Large intestine (tissue), 3 donors: ENCODE data around the gene DUSP15. TPM values are rescaled to one million over a fixed set of nuclear protein-coding genes. Genes with fewer than 3 reads are reported as not detected.

Source experiments
- DNase-seq, 2 donors: peaks; one replicate each; pipeline versions ENCODE4 v3.0.0 to v3.0.0-alpha.2; 2013
- H3K27ac ChIP-seq: one replicate; pipeline ENCODE4 v1.5.1; 2013; ENCODE audit warnings: low read length
- H3K27me3 ChIP-seq: 2 replicates; pipeline ENCODE4 v1.6.1; 2013; ENCODE audit warnings: low read length; ENCODE audit not compliant: control insufficient read depth, insufficient read depth
- H3K36me3 ChIP-seq: 2 replicates; pipeline ENCODE4 v1.6.1; 2013; ENCODE audit warnings: low read length; ENCODE audit not compliant: control insufficient read depth, insufficient read depth
- H3K4me1 ChIP-seq: one replicate; pipeline ENCODE4 v1.6.1; 2013; ENCODE audit warnings: low read length; ENCODE audit not compliant: control insufficient read depth, insufficient read depth
- H3K4me3 ChIP-seq: one replicate; pipeline ENCODE4 v1.5.1; 2013; ENCODE audit warnings: low read length
- H3K9me3 ChIP-seq: one replicate; pipeline ENCODE4 v1.6.1; 2013; ENCODE audit warnings: mild to moderate bottlenecking, low read depth, low read length, moderate library complexity; ENCODE audit not compliant: control insufficient read depth
- WGBS: methylation state at CpG from one replicate; pipeline ENCODE4 v1.1.5; 2013; ENCODE audit warnings: low lambda C conversion rate; ENCODE audit not compliant: insufficient coverage; 5-methylcytosine and 5-hydroxymethylcytosine counted together
- polyA plus RNA-seq: library from polyadenylated mRNA; unstranded; fragments of 120-200 nt; gene quantifications from one replicate; pipeline ENCODE4 v1.2.1, GENCODE V29; 2013

DUSP15 gene
- polyA plus RNA-seq, 1 donor = 11.2 TPM

GRCh38 chr20:31870726-31871617 lies 645 bp upstream of the DUSP15 start:
- no CpG with 5 or more reads among the region's 24 CpGs for WGBS
- Histone ChIP-seq H3K9me3 (no peaks in the 10 kb centered on the region), H3K4me1 (peaks cover 15% of the 10 kb centered on the region), H3K27ac (peak overlapping the region; percentile 54), H3K27me3 (no peaks in the 10 kb centered on the region), H3K4me3 (peak overlapping the region; percentile 60), H3K36me3 (peaks cover 6% of the 10 kb centered on the region)
- DNase-seq = peak; percentile 64 to 84

DNA sequence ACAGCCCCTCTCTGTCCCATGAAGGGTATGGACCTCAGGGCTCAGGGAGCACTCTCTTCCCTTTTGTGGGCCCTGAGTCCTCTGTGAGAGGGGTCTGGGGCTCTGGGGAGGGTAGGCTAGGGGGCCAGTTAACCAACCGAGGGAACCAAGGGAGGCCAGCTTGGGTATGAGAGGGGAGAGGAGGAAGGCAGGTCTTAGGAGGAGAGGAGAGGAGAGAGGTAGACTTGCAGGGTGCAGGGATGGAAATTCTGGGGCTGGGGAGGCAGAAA lies 720 bp downstream of the DUSP15 start:
- Histone ChIP-seq H3K36me3 (peaks cover 7% of the 10 kb centered on the region), H3K27ac (peak overlapping the region; percentile 6), H3K4me1 (peaks cover 15% of the 10 kb centered on the region), H3K4me3 (peak overlapping the region; percentile 60), H3K27me3 (no peaks in the 10 kb centered on the region), H3K9me3 (no peaks in the 10 kb centered on the region)
- no peak for DNase-seq
- WGBS = no CpG with 5 or more reads among the region's 1 CpG

- Histone ChIP-seq H3K27ac (no peak overlapping the region), H3K4me3 (peak overlapping the region; percentile 60)
- WGBS = no CpG with 5 or more reads among the region's 12 CpGs
Measured at GRCh38 chr20:31868853-31869672, 1.3 kb downstream of the DUSP15 start.

GRCh38 chr20:31866221-31866620 lies 4.1 kb downstream of the DUSP15 start:
- DNase-seq = no peak
- Histone ChIP-seq H3K9me3 (no peaks in the 10 kb centered on the region), H3K4me1 (peaks cover 21% of the 10 kb centered on the region), H3K4me3 (no peak overlapping the region), H3K27me3 (no peaks in the 10 kb centered on the region), H3K36me3 (peaks cover 10% of the 10 kb centered on the region), H3K27ac (no peak overlapping the region)
- no CpG with 5 or more reads among the region's 3 CpGs for WGBS

More at GRCh38 chr20:31868853-31869672, 1.3 kb downstream of the DUSP15 start:
- H3K27me3 ChIP-seq = no peaks in the 10 kb centered on the region
- H3K4me1 ChIP-seq = peaks cover 15% of the 10 kb centered on the region
- H3K36me3 ChIP-seq = peaks cover 8% of the 10 kb centered on the region
- no peaks in the 10 kb centered on the region for H3K9me3 ChIP-seq
- DNase-seq = no peak

DNA sequence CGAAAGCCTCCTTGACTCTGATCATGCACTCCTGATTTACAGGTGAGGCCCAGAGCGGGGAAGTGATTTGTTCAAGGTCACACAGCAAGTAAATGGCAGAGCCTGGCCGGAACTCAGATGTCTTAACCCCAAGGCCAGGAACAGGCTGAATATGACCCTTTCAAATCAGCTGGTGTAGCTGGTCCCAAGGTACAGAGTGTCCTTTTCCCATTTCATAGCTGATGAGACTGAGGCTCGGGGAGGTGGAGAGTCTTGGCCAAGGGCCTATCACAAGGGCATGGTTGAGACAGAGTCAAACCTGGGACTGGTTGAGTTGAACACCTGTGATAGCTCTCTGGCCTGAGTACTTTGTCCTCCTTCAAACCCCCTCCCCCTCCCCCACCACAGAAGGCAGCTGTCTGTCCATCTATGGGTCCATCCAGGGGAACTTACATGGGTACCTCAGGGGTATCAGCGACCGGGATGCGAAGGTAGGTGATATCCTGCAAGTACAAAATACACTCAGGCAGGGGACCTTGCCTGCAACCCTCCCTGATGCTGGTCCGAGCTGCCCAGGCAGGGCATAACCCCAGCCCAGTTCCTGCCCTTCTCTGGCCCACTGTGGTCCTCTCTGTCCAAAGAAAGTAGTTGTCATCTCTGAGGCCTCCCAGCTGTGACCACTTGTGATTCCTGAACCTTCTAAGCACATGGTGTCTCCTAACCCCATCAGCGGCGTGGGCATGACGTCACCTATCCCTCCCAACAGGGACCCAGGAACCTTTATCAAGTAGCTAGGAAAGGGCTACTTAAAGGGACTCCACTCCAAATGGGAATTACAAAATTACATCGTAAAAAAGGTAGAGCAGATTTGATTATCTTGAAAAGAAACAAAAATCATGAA lies 5.6 kb downstream of the DUSP15 start:
- no peaks in the 10 kb centered on the region for H3K9me3 ChIP-seq
- H3K27ac ChIP-seq = no peak overlapping the region
- no peak for DNase-seq
- WGBS = 89% methylated on average over 1 of the region's 12 CpGs
- peaks cover 10% of the 10 kb centered on the region for H3K36me3 ChIP-seq
- H3K27me3 ChIP-seq = peaks cover 5% of the 10 kb centered on the region
- H3K4me3 ChIP-seq = no peak overlapping the region
- peaks cover 23% of the 10 kb centered on the region for H3K4me1 ChIP-seq

- WGBS = no CpG with 5 or more reads among the region's 9 CpGs
- Histone ChIP-seq H3K36me3 (peaks cover 10% of the 10 kb centered on the region), H3K27ac (no peak overlapping the region), H3K9me3 (no peaks in the 10 kb centered on the region), H3K27me3 (peaks cover 9% of the 10 kb centered on the region), H3K4me3 (no peak overlapping the region), H3K4me1 (peaks cover 12% of the 10 kb centered on the region)
- DNase-seq = no peak
Measured at GRCh38 chr20:31863296-31864085, 6.8 kb downstream of the DUSP15 start.

DNA sequence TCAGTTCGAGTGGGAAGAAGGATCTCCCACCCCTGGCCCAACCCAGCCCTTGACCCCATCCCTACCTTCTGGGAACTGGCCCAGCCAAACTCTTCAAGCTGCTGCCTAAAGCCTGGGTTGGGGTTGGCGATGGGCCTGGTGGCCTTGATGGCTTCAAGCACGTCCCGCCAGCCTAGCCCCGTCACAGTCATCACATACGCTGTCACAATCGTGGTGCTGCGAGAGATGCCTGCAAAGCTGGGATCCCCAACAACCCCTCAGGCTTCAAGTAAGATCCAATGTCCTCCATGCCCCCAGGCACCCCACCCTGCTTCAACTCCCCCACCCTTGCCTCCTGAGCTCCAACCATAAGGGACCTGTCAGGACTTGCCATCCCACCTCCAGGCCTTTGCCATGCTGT lies 7.8 kb downstream of the DUSP15 start:
- no CpG with 5 or more reads among the region's 8 CpGs for WGBS
- peaks cover 9% of the 10 kb centered on the region for H3K27me3 ChIP-seq
- no peak overlapping the region for H3K4me3 ChIP-seq
- no peak for DNase-seq
- peaks cover 16% of the 10 kb centered on the region for H3K4me1 ChIP-seq
- H3K27ac ChIP-seq = no peak overlapping the region
- H3K36me3 ChIP-seq = peaks cover 10% of the 10 kb centered on the region
- no peaks in the 10 kb centered on the region for H3K9me3 ChIP-seq

- H3K9me3 ChIP-seq = no peaks in the 10 kb centered on the region
- H3K4me1 ChIP-seq = peaks cover 19% of the 10 kb centered on the region
- peak overlapping the region; percentile 50 for H3K4me3 ChIP-seq
- peaks cover 9% of the 10 kb centered on the region for H3K27me3 ChIP-seq
- WGBS = no CpG with 5 or more reads among the region's 5 CpGs
- peaks cover 10% of the 10 kb centered on the region for H3K36me3 ChIP-seq
- no peak for DNase-seq
- H3K27ac ChIP-seq = peak overlapping the region; percentile 79
Measured at GRCh38 chr20:31862157-31862470, 8.2 kb downstream of the DUSP15 start.

- peak; percentile 81 to 89 for DNase-seq
- H3K36me3 ChIP-seq = peaks cover 7% of the 10 kb centered on the region
- WGBS = 17% methylated on average over 1 of the region's 60 CpGs
- H3K27ac ChIP-seq = peak overlapping the region; percentile 79
- peak overlapping the region; percentile 50 for H3K4me3 ChIP-seq
- H3K4me1 ChIP-seq = peaks cover 23% of the 10 kb centered on the region
- peaks cover 9% of the 10 kb centered on the region for H3K27me3 ChIP-seq
- H3K9me3 ChIP-seq = no peaks in the 10 kb centered on the region
Measured at GRCh38 chr20:31861385-31862156, 8.8 kb downstream of the DUSP15 start.
